GM12878 (cell line): ENCODE results near the gene MTRFR. TPM values are rescaled to one million over a fixed set of nuclear protein-coding genes. Genes with fewer than 3 reads are reported as not detected.
A peak's percentile ranks its signal among the peaks of the same experiment; 100 is the strongest.

Experiments
- CBX3 ChIP-seq: fragments of 200-600 bp; sonication (generic); IDR thresholded peaks from 2 replicates; pipeline ENCODE4 v1.6.1; 2016; ENCODE audit warnings: low read depth, borderline replicate concordance
- CEBPB ChIP-seq, 2 experiments: fragments of 150-350 bp in 1 of 2; IDR thresholded peaks; 2 replicates each; pipeline ENCODE4 v1.6.1; 2012 to 2014; ENCODE audit warnings: low read depth in 2 of 2, low read length in 2 of 2, borderline replicate concordance in 1 of 2, inconsistent platforms in 1 of 2
- CHD1 ChIP-seq: IDR thresholded peaks from 2 replicates; pipeline ENCODE4 v1.6.1; 2012; ENCODE audit warnings: low read depth, low read length, improper control_type of control experiment
- CREB1 ChIP-seq: IDR thresholded peaks from 2 replicates; pipeline ENCODE4 v1.6.1; 2012; ENCODE audit warnings: low read depth, mild to moderate bottlenecking, inconsistent platforms
- EP300 ChIP-seq, 2 experiments: fragments of 150-350 bp in 1 of 2; IDR thresholded peaks; 2 replicates each; pipeline ENCODE4 v1.6.1; 2011 to 2012; ENCODE audit warnings: low read depth in 2 of 2, low read length in 2 of 2, borderline replicate concordance in 1 of 2, improper control_type of control experiment in 1 of 2, inconsistent platforms in 1 of 2; ENCODE audit not compliant: control insufficient read depth in 1 of 2
- FOXK2 ChIP-seq: fragments of 450-650 bp; IDR thresholded peaks from 2 replicates; pipeline ENCODE4 v1.6.1; 2017; ENCODE audit warnings: mild to moderate bottlenecking, moderate library complexity
- IKZF2 ChIP-seq, 2 experiments: fragments of 450-650 bp; IDR thresholded peaks; 2 replicates each; pipeline ENCODE4 v1.6.1; 2017; ENCODE audit warnings: mild to moderate bottlenecking in 2 of 2, moderate library complexity in 2 of 2
- JUNB ChIP-seq: IDR thresholded peaks from 2 replicates; pipeline ENCODE4 v1.6.1; 2016; ENCODE audit warnings: antibody characterized with exemption, mild to moderate bottlenecking
- KAT2A ChIP-seq: conservative IDR thresholded peaks from 2 replicates; pipeline ENCODE4 v1.6.1; 2011; ENCODE audit warnings: low read depth, low read length; ENCODE audit not compliant: control insufficient read depth
- KDM1A ChIP-seq: fragments of 200-600 bp; sonication (generic); IDR thresholded peaks from 2 replicates; pipeline ENCODE4 v1.6.1; 2016; ENCODE audit warnings: borderline replicate concordance
- MEF2A ChIP-seq: IDR thresholded peaks from 2 replicates; pipeline ENCODE4 v1.6.1; 2011; ENCODE audit warnings: low read depth, mild to moderate bottlenecking, low read length, moderate library complexity; ENCODE audit not compliant: insufficient read depth
- MEF2B ChIP-seq: fragments of 450-650 bp; IDR thresholded peaks from 2 replicates; pipeline ENCODE4 v1.6.1; 2018; ENCODE audit warnings: mild to moderate bottlenecking, moderate library complexity; ENCODE audit not compliant: partially characterized antibody, poor library complexity, severe bottlenecking
- MYC ChIP-seq: IDR thresholded peaks from 2 replicates; pipeline ENCODE4 v1.6.1; 2011; ENCODE audit warnings: mild to moderate bottlenecking, low read length, moderate library complexity, inconsistent platforms; ENCODE audit not compliant: insufficient read depth, insufficient replicate concordance, insufficient read length, severe bottlenecking
- NR2F1 ChIP-seq: fragments of 450-650 bp; conservative IDR thresholded peaks from 2 replicates; pipeline ENCODE4 v1.6.1; 2017; ENCODE audit warnings: mild to moderate bottlenecking
- SMAD1 ChIP-seq: fragments of 450-650 bp; IDR thresholded peaks from 2 replicates; pipeline ENCODE4 v1.6.1; 2018; ENCODE audit warnings: mild to moderate bottlenecking, low read depth; ENCODE audit not compliant: partially characterized antibody
- SRF ChIP-seq, 2 experiments: IDR thresholded peaks; 2 replicates each; pipeline ENCODE4 v1.6.1; 2011; ENCODE audit warnings: low read depth in 2 of 2, low read length in 2 of 2, mild to moderate bottlenecking in 1 of 2, moderate library complexity in 1 of 2
- SUPT20H ChIP-seq: IDR thresholded peaks from 2 replicates; pipeline ENCODE4 v1.6.1; 2011; ENCODE audit warnings: low read depth, mild to moderate bottlenecking, low read length, moderate library complexity, borderline replicate concordance; ENCODE audit not compliant: control insufficient read depth
- TARDBP ChIP-seq: IDR thresholded peaks from 2 replicates; pipeline ENCODE4 v1.6.1; 2016; ENCODE audit warnings: borderline replicate concordance
- TBL1XR1 ChIP-seq: IDR thresholded peaks from 2 replicates; pipeline ENCODE4 v1.6.1; 2012; ENCODE audit warnings: low read depth, low read length, improper control_type of control experiment
- USF1 ChIP-seq: IDR thresholded peaks from 2 replicates; pipeline ENCODE4 v1.6.1; 2011; ENCODE audit warnings: borderline replicate concordance, low read depth, mild to moderate bottlenecking, moderate library complexity, mixed read lengths, low read length; ENCODE audit not compliant: insufficient read depth; ENCODE audit errors: extremely low read length
- USF2 ChIP-seq: IDR thresholded peaks from 2 replicates; pipeline ENCODE4 v1.6.1; 2011; ENCODE audit warnings: low read depth, low read length, improper control_type of control experiment, borderline replicate concordance
- YBX1 ChIP-seq: fragments of 450-650 bp; IDR thresholded peaks from 2 replicates; pipeline ENCODE4 v1.6.1; 2016; ENCODE audit warnings: antibody characterized with exemption
- ZNF207 ChIP-seq: fragments of 450-650 bp; IDR thresholded peaks from 2 replicates; pipeline ENCODE4 v1.6.1; 2014; ENCODE audit warnings: antibody characterized with exemption, mild to moderate bottlenecking, borderline replicate concordance
- ZNF217 ChIP-seq: fragments of 450-650 bp; IDR thresholded peaks from 2 replicates; pipeline ENCODE4 v1.6.1; 2017; ENCODE audit warnings: antibody characterized with exemption, mild to moderate bottlenecking
- polyA plus RNA-seq, 11 experiments: library from polyadenylated mRNA; depleted of rRNA in 4 of 11; unstranded in 6 of 11; stranded (reverse) in 5 of 11; fragments of >200 nt; fragmentation: Nextera tagmentation in 4 of 11; fragmentation: Illumina TruSeq in 1 of 11; extraction: Ambion mirVana in 4 of 11; extraction: Trizol in 1 of 11; gene quantifications; 1 replicate in 1 of 11; 2 replicates in 10 of 11; pipeline versions ENCODE4 v1.2.1 to v1.2.3, GENCODE V29; 2011 to 2016; ENCODE audit warnings: inconsistent platforms in 2 of 11, missing spikeins in 2 of 11, low read depth in 1 of 11
- total RNA-seq, 4 experiments: library from RNA; depleted of rRNA in 3 of 4; stranded (reverse); fragments of >200 nt in 3 of 4; fragmentation: Illumina TruSeq in 1 of 4; extraction: Trizol in 1 of 4; gene quantifications; 2 replicates each; pipeline versions ENCODE4 v1.2.1 to v1.2.3, GENCODE V29; 2013 to 2021
- TF ChIP-seq, protein P1 (sequence below): fragments of 450-650 bp; IDR thresholded peaks from 2 replicates; pipeline ENCODE4 v1.6.1; 2016; ENCODE audit warnings: mild to moderate bottlenecking
- TF ChIP-seq, protein P2 (sequence below): fragments of 450-650 bp; IDR thresholded peaks from 2 replicates; pipeline ENCODE4 v1.6.1; 2017; ENCODE audit warnings: mild to moderate bottlenecking

MTRFR gene
- total and polyA plus RNA-seq, 10 of the 15 experiments (the other 5 are each of a cell fraction or from before 2014, with no cell fraction given): 12.2 to 33.4 (median 24.8) TPM

DNA sequence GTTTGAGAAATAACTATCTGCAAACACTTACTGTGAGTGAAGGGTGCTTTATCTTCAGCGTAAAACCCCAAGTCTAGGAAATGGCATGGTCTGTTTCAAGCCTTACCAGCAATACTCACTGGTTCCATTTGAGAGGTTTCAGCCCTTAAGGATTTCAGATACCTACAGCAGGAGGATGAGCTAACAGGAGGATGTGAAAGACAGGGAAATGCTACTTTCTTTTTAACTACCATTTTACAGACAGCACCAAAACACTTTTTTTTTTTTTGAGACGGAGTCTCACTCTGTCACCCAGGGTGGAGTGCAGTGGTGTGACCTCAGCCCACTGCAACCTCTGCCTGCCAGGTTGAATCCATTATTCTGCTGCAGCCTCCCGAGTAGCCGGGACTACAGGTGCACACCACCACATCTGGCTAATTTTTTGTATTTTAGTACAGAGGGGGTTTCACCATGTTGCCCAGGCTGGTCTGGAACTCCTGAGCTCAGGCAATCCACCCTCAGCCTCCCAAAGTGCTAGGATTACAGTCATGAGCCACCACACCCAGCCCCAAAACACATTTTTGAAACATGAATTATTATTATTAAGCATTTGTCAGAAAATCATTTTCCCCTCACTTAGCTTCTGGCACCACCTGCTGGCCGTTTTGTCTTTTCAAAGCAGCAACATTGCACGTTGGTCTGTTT is 4.6 kb downstream of the MTRFR start (continued):
- TF ChIP-seq SUPT20H (no peak), TARDBP (no peak), CREB1 (peak; percentile 44), YBX1 (no peak), ZNF217 (no peak), CEBPB (IDR thresholded peaks at IDR 0.05; ENCODE audit: borderline replicate concordance in 1 of 2, low read depth in 2 of 2, low read length in 2 of 2) (no peak), KDM1A (no peak), KAT2A (no peak), JUNB (0 out of 2 replicates have a peak, but pooled peaks have one; percentile 28), CBX3 (no peak), USF2 (no peak), ZNF207 (no peak), IKZF2 (IDR thresholded peaks at IDR 0.05) (peak; percentile 33 to 63), MEF2B (no peak), NR2F1 (no peak), MEF2A (0 out of 2 replicates have a peak, but pooled peaks have one; percentile 2), CHD1 (no peak), EP300 (IDR thresholded peaks at IDR 0.05; ENCODE audit: borderline replicate concordance in 1 of 2, control insufficient read depth in 1 of 2, low read depth in 2 of 2, low read length in 2 of 2) (no peak), SMAD1 (no peak), USF1 (no peak), FOXK2 (no peak), MYC (no peak), TBL1XR1 (no peak), SRF (IDR thresholded peaks at IDR 0.05; ENCODE audit: low read depth in 2 of 2, low read length in 2 of 2) (no peak)
- TF ChIP-seq, protein P1, sequence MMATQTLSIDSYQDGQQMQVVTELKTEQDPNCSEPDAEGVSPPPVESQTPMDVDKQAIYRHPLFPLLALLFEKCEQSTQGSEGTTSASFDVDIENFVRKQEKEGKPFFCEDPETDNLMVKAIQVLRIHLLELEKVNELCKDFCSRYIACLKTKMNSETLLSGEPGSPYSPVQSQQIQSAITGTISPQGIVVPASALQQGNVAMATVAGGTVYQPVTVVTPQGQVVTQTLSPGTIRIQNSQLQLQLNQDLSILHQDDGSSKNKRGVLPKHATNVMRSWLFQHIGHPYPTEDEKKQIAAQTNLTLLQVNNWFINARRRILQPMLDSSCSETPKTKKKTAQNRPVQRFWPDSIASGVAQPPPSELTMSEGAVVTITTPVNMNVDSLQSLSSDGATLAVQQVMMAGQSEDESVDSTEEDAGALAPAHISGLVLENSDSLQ: peak; percentile 32; the same call in 1 of the 2 replicates
- TF ChIP-seq, protein P2, sequence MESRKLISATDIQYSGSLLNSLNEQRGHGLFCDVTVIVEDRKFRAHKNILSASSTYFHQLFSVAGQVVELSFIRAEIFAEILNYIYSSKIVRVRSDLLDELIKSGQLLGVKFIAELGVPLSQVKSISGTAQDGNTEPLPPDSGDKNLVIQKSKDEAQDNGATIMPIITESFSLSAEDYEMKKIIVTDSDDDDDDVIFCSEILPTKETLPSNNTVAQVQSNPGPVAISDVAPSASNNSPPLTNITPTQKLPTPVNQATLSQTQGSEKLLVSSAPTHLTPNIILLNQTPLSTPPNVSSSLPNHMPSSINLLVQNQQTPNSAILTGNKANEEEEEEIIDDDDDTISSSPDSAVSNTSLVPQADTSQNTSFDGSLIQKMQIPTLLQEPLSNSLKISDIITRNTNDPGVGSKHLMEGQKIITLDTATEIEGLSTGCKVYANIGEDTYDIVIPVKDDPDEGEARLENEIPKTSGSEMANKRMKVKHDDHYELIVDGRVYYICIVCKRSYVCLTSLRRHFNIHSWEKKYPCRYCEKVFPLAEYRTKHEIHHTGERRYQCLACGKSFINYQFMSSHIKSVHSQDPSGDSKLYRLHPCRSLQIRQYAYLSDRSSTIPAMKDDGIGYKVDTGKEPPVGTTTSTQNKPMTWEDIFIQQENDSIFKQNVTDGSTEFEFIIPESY: no peak
